ENCODE measurements around the gene FAM110A.
A peak's percentile ranks its signal among the peaks of the same experiment; 100 is the strongest.
"Not testable (repeated sequence)": the region's sequence is repeated elsewhere in the genome, so short reads cannot be mapped to it uniquely, and the experiment has no call there.

FAM110A gene

DNA sequence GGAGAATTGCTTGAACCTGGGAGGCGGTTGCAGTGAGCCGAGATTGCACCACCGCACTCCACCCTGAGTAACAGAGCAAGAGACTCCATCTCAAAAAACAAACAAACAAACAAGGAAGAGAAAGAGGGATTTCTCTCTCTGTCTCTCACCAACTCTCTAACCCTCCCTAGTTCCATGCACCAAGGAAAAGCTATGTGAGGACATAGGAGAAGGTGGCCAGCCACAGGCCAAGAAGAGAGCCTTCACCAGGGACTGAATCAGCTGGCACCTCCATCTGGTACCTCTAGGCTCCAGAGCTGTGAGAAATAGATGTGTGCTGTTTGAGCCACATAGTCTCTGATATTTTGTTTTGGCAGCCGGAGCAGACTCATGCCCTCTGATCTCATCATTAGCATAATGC, 9.0 kb upstream of the FAM110A start:
- DNase-seq, result no peak

DNA sequence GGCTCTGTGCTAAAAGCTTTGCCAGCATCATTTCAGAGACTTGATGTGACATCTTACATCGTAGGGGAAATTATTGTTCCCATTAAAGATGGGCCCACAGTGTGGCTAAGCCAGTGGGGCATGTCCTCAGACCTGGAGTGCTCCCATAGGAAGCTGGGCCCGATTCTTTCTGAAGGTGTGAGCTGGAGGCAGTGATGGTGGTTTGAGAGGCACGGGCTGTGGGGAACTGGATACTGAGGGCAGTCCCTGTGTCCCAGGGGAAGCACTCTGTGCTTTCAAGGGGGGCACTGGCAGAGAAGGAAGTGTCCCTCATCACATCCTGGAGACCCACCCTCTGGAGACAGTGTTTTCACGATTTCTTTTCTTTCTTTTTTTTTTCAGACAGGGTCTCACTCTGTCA, 8.6 kb upstream of the FAM110A start:
- no peak for DNase-seq

DNA sequence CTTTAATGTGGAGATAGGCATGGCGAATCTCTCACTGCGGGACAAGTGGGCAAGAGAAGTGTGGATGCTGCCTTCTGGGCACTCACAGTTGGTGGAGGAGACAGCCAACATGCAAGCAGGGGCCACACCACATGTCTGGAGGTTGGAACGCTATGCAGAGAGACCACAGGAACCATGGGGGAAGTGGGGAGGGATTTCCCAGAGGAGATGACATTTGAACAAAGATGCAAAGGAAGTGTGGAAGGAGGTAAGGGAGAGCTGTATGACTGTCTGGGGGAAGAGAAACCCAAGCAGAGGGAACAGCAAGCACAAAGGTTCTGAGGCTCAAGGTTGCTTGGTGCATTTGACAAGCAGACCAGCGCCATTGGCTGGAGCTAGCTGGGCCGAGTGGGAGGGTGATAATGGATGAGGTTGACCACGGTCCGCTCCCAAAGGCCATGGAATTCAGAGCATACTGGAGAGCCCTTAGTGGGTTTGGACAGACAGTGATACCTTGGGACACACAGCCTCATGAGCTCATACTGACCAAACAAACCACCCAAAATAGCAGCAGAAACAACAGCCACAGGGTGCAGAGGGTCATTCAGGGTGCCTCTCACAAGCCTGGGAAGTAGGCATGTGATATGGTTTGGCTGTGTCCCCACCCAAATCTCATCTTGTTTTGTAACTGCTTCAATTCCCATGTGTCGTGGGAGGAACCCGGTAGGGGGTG, 7.6 kb upstream of the FAM110A start:
- no peak for DNase-seq

DNA sequence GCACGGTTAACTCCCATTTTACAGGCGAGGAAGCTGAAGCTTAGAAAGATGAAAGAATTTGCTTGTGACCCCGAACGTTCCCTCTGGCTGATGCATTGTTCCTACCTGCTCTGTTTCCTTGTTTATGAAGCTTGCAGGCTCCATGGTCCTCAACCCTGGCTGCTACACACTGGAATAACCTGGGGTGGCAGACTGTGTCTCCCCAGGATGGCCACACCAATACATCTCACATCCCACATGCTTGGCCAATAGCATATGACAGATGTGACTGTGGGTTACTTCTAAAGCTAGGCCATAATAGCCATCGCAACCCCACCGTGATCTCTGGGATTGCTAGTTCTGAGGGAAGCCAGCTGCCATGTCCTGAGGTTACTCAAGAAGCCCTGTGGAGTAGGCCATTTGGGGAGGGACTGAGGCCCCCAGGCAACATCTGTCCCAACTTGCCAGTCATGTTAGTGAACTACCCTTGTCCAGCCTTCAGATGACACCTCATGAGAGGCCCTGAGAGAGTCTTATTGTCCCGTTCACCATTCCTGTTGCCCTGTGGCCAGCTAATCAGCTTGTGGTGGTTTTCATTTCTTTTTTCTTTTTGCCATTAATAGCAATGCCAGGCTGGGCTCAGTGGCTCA, 6.7 kb upstream of the FAM110A start:
- DNase-seq, result no peak

DNA sequence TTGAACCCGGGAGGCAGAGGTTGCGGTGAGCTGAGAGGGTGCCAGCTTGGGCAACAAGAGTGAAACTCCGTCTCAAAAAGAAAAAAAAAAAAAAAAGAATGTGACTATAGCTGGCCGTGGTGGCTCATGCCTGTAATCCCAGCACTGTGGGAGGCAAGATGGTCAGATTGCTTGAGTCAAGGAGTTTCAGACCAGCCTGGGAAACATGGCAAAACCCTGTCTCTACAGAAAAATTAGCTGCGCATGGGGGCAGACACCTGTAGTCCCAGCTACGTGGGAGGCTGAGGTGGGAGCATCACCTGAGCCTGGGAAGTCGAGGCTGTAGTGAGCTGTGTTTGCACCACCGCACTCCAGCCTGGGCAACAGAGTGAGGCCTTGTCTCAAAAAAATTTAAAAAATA, 5.5 kb upstream of the FAM110A start:
- not testable (repeated sequence) for DNase-seq

DNA sequence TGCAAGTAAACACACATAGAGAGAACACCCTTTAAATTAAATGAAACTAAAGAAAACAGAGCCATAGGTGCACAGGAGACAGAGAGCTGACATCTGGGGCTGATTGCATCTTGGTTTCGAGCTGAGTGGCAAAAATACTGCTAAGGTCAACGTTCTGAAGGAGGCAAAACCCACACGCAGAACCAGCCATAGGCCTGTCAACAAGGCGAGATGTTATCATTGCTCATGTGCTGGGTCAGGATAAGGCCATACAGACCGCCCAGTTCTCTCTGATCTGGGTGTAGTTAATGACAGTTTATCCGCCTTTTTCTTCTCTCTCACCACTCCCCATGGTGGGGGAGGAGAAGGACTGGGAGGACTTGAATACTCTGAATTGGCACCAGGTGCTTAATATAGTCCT, 4.5 kb upstream of the FAM110A start:
- no peak for DNase-seq

DNA sequence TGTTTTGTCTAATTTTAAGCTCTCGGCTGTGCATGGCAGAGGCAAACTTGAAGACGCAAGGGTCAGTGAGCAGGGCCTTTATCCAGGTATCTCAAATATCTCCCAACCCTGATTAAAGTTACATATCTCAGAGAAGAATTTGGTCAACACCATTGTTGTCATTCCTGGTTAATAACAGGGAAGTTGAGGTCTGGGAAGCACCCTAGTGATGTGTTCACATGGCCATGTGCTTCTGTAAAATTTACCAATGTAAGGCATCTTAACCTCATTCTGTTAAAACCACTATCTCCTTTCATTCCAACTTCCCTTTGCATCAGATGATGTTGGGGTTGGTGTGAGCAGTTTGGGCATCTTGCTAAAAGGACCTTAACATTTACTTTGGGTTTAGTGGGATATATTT, 4.0 kb upstream of the FAM110A start:
- DNase-seq, result no peak

DNA sequence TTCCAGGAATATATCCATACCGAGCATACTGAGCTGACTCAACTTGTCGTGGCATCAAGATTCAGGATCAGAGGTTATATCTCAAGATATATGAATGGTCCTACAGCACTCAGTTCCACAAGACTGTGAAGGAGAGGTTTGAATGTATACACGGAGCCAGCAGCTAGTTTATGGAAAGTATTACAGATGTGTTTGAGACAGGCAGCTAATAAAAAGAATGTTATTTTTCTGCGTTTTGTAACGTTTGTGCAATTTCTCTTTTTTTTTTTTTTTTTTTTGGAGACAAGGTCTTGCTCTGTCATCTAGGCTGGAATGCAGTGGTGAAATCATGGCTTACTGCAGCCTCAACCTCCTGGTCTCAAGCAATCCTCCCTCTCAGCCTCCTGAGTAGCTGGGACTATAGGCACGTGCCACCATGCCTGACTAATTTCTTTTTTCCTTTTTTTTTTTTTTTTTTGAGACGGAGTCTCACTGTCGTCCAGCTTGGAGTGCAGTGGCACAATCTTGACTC, 3.4 kb upstream of the FAM110A start:
- DNase-seq, result no peak

DNA sequence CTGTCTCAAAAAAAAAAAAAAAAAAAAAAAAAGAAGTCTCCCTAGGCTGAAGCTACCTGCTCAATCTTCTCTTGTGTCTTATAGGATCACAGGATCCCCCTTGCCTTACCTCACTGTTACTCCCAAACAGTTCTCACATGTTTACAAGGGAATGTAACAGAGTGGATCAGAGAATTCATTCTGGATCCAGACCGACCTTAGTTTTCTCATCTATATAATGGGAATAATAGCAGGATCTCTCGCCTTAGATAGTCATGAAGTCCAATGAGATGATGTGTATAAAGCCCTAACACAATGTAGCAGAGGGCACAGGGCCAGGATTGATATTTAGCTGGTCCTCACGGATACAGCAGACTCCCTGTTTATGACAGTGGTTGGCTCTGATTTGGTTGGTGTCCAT, 2.3 kb upstream of the FAM110A start:
- no peak for DNase-seq

DNA sequence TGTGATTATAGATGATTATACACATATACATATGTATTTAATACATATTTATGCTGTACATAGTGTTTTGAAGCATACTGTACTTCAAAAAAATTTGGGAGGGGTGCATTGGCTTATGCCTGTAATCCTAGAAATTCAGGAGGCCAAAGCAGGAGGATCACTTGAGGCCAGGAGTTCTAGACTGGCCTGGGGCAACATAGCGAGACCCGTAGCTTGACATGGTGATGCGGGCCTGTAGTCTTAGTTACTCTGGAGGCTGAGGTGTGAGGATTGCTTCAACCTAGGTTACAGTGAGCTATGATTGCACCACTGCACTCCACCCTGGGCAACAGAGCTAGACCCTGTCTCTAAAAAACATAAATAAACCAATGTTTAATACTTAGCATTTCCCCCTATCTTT, 1.6 kb upstream of the FAM110A start:
- no peak for DNase-seq

DNA sequence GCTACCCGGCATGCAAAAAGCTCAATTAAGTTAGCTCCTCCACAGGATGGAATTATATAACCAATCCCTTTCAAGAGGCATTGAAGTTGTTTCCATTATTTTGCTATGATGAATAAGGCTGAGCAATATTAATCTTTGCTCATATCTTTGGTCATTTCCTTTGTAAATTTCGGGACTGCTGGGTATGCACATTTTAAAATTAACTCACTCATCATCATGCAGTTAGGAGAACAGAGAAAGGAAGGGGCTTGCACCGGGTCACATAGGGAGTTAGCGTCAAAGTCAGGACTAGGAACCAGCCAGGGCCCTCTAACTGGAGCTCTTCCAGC, 430 bp upstream of the FAM110A start:
- no peak for DNase-seq

DNA sequence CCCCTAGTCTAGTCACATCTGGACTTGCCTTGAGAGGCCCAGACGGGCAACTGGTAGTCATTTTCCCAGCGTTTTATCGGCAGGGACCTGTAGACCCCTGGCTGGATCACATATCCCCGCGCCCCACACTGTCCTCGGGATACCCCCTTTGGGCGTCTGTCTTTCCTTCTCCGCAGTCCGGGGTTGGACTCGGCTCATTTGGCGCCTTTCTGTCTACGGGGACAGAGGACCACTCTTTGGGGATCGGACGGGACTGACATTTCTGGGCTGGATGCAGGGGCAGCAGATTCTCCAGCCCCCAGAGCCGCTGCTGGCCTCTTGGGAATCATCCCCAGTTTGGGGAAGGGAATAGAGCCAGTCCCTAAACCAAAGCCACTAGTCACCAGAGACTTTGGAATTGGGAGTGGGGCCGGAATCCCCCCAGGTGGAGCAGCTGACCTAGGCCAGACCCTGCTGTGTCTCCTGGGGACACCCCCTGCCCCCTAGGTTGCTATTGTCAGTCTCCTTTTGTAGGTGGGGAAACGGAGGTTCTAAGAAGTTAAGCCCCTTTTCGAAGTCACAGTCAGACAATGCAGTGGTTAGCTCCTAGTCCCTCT, 734 bp downstream of the FAM110A start:
- no peak for DNase-seq

DNA sequence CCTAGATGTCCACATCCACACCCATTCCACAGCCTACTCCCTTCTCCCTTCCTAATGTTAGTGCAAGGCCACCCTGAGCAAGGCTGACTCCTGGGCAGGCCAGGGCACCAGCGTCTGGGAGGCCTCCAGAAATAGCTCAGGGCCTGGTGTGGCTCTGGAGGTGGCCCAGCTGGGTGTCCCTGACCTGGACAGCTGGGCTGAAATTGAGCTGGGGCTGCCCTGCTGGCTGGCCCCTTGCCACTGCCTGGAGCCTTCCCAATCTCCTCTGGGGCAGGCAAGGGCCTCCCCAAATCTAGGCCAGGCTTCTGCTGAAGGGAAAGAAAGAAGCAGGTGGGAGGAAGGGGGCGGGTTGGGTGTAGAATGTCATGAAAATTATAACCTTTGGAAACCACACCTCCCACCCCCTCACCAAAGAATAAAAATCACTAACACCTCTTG, 2.1 kb downstream of the FAM110A start:
- DNase-seq, result no peak

DNA sequence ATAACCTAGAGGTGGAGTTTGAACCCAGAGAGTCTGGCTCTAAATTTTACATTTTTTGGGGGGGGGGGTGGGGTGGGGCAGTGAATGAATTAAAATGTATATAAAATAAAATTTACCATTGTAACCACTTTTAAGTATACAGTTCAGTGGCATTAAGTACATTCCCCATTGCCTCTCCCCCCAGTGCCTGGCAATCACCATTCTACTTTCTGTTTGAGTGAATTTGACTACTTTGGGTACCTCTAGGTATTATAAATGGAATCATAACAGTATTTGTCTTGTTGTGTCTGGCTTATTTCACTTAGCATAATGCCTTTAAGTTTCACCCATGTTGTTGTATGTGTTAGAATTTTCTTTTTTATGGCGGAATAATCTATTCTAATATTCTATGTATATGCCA, 2.7 kb downstream of the FAM110A start:
- DNase-seq, result no peak

DNA sequence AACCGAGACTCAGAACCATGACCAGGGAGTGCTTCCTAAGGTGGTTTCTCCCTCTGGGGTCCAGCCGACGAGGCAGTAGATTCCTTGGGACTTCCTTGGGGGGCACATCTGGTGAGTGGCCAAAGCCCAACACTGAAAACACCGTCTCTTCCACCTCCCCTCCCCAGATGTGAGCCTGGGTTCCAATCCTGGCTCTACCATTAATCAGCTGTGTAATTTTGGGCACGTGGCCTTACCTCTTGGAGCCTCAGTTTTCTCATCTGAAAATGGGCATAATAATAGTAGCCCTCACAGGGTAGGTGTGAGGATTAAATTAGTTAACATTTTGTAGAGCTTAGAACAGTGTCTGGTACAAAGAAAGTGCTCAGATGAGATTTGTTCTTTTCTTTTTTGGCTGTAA, 5.5 kb downstream of the FAM110A start:
- no peak for DNase-seq

DNA sequence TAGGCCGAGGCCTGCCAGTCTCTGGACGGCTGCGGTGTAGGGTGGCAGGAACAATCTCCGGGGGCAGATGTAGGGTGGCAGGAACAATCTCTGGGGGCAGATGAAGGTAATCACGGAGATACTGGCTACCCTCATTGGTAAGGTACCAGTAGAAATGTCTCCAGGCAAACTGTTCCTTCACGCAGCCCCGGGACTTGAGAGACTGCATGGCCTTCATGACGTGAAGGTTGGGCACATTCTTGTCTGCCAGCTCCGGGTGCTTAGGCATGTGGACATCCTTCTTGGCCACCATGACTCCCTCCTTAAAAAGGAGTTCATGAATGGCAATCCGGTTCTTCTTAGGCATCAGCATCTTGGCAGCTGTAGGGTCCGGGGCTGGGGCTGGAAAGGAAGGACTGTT, 6.1 kb downstream of the FAM110A start:
- no peak for DNase-seq

DNA sequence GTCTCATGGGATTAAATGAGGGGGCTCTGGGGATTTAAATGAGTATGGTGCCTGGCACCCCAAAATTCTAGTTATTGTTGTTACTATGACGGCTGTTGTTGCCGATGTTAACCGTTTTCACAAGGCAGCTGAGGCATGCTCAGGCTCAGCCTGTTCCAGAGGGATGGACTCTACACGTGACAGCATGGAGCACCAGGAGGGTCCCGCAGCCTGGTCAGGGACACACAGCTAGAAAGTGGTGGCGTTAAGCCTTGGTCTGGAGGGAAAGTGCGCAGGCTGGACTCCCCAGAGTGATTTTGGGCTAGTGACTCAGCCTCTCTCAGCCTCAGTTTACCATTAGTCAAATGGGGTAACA, 7.0 kb downstream of the FAM110A start:
- no peak for DNase-seq

DNA sequence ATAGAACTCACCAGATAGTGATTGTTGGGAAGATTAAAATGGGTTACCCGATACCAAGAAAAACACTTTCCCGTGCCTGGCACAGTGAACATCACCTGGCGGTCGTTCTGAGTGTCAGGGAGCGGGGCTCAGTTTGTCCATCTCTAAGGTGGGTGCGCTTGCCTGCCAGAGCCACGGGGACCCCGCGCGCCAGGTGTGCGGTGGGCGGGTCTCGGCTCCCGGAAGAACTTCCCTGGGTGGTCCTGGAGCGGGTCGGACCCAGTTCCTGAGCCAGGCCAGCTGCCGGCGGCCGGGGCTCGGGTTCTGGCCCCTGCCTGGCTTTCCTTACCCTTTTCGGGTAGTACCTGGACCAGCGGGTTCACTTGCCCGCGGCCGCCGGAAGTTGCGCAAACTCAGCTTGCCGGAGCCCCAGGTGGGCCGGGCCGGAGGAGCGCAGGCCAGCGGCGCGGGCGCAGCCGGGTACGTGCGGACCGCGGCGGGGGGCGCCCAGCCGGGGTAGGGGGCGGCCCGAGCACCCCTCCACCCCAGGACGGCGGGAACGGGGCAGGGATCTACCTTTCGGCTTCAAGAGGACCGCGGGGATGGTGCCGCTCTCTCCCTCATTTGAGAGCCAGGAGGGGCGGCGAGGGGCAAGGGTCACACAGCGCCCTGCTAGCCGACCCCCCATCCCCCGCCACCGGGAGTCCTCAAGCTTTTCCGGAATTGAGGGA, 7.5 kb downstream of the FAM110A start:
- peak in 1 of 4 experiments; percentile 10 for DNase-seq

DNA sequence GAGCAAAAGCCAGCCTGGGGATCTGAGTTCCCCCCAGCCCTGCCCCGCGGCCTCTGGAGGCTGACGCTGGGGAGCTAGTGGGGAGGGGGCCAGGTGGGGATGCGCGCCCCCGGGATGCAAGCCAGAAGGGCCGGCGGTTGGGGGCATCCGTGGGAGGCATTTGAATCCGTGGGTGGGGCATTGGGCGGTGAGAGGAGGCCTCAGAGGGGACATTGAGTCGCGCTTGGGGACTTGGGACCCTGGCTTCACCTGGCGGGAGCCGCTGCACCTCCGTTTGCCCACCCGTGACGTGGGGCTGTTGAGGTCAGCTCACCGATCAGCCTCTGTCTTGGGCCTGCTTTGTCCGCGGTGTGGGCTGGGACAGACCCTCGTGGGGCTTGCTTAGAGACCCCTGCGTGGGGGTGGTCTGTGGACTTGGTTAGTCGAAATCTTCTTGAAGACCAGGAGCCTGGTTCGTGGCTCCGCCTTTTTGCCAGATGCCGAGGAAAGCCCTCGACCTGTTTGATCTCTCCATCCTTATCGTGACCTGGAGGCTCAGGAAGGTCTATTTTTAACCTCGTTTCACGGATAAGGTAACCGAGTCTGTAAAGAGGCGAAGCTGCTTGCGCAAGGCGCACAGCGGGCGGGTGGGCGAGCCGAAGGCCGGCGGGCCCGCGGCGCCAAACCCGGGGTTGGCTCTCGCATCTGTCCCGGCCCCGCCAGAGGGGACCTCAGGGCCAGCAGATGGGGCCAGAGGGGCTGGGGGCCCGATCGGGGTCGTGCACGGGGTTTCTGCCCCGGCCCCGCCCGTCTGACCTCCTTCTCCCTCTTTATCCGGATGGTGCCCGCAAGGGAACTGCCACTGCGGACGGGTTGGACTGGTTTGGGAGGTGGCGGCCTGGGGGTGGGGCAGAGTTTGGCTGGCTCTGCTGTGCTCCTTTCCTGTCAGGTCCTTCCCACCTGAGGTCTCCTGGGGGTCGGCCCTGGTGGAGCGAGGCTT, 8.3 kb downstream of the FAM110A start:
- DNase-seq, result no peak

DNA sequence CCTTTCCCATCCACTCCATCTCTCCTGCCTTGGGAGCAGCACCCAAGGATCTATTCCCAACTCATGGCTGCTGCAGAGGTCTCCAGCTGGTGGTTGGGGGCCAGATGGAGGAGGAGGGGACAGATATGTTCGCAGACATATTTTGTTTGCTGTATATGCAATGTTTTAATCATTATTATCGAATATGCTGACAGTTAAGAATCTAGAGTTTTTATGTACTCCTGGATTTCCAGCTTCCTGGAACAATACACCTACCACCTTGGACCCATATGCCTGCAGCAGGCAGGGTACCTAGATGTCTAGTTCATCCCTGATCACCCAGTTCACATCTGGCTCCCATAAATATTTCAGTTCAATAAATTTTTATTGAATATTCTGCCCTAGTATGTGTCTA, 9.0 kb downstream of the FAM110A start:
- DNase-seq, result no peak

DNA sequence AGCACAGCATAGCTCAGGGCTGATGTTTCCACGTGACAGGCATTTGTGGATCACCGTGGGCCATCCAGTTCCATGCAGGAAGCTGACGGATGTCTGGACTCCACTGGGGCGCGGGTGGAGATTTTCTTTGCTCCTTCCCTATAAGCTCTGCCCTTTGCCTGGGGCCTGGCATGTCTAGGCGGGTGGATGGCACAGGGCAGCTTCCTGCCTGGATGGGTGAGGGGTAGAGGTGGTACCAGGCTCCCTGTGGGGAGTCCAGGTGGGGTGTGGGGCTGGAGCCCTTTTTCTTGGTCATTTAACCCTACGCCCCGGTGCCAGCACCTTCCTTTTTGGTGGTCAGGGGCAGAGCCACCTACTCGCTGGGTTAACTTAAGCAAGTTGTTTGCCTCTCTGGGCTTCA, 10.4 kb downstream of the FAM110A start:
- no peak for DNase-seq

DNA sequence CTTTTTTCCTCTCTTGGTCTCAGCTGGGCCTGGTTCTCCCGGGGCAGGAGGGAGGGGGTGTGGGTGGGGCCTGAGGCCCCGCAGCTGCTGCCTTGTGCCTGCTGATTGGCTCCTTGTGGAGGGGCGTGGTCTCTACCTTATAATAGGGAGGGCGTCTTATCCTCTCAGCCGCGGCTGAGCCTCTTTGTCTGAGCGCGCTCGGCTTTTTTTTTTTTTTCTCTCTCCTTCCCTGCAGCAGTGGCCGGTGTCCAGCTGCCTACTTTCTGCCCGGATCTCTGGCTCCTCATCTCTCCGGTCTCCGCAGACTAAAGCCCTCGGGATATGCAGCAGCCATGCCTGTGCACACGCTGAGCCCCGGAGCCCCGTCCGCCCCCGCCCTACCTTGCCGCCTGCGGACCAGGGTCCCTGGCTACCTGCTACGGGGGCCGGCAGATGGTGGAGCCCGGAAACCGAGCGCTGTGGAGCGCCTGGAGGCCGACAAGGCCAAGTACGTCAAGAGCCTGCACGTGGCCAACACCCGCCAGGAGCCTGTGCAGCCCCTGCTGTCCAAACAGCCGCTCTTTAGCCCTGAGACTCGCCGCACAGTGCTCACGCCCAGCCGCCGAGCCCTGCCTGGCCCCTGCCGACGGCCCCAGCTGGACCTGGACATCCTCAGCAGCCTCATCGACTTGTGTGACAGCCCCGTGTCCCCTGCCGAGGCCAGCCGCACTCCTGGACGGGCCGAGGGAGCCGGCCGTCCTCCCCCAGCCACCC, 11.1 kb downstream of the FAM110A start:
- DNase-seq, result peak; percentile 58 to 85 (median 68)
